HAP-1 (cell line): Measurements from ENCODE around the gene HLA-E.
"Not testable (repeated sequence)": the region's sequence is repeated elsewhere in the genome, so short reads cannot be mapped to it uniquely, and the experiment has no call there.

Experiments
- DNase-seq, 2 experiments: peaks; one replicate each; pipeline ENCODE4 v3.0.0-alpha.2; 2016 to 2020; ENCODE audit warnings: low spot score in 2 of 2
- H3K27me3 ChIP-seq: fragments of 250-450 bp; sonication (Bioruptor Pico); 2 replicates; pipeline ENCODE4 v1.5.1; 2020; ENCODE audit warnings: low read depth, mild to moderate bottlenecking, moderate library complexity
- H3K36me3 ChIP-seq: fragments of 250-450 bp; sonication (Bioruptor Pico); replicated peaks from 2 replicates; pipeline ENCODE4 v1.5.1; 2020; ENCODE audit warnings: mild to moderate bottlenecking
- H3K4me1 ChIP-seq: fragments of 250-450 bp; sonication (Bioruptor Pico); 2 replicates; pipeline ENCODE4 v1.5.1; 2020; ENCODE audit warnings: mild to moderate bottlenecking
- H3K4me3 ChIP-seq: fragments of 250-450 bp; sonication (Bioruptor Pico); 2 replicates; pipeline ENCODE4 v1.5.1; 2020; ENCODE audit warnings: mild to moderate bottlenecking, moderate library complexity
- H3K9me3 ChIP-seq: fragments of 250-450 bp; sonication (Bioruptor Pico); 2 replicates; pipeline ENCODE4 v1.5.1; 2020; ENCODE audit warnings: mild to moderate bottlenecking, moderate library complexity
- in situ Hi-C: fragments of 300-500 bp; cut with MboI; formaldehyde crosslinking; loops from 3 replicates; pipeline ENCODE4 v1.14.3; 2020; ENCODE audit warnings: low sequenced_read_pairs, inconsistent platforms, mixed read lengths

Gene HLA-E

DNA sequence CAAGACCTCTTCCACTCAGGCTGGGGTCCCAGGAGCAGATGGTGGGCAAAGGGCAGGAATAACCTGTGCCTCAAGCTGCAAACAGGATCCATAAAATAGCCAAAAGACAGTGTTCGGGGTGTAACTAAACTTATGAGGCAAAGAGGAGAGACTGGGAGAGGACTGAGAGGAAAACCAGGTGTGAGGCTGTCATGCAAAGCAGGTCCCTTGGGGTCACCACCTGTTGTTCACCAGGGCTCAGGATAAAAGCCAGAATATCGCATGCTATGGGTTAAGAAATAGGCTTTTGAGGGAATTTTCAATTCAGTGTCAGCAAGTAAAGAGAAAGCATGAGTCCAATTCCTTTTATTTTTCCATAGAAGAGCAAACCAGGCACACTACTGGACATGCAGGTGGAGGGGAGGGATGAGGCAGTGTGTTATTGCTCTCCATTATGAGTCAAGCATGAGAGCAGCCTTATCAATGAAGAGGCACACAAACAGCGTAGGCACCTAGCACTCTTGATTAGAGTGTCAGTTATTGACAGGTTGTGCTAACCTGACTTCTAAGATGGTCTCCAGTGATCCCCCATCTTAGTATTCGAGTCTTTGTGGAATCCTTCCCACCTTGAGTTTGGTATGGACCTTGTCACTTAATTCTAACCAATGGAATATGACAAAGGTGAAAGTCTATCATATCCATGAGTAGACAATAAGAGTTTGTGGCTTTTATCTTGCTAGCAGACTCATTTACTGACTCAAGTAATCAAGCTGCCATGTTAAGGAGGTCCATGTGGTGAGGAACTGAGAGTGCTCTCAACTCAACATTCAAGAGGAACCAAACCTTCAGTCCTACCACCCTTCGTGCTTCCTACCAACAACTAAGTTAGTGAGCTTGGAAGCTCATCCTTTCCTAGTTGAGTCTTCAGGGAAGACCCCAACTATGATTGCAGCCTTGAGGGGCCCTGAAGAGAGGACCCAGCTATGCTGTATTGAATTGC is 18.8 kb downstream of the HLA-E start:
- Histone ChIP-seq H3K4me1 (0 out of 2 replicates have a peak, but pooled peaks cover 2% of the 10 kb centered on the region), H3K4me3 (no peak overlapping the region), H3K9me3 (no peaks in the 10 kb centered on the region), H3K27me3 (no peaks in the 10 kb centered on the region; the same call in 1 of the 2 replicates), H3K36me3 (no peaks in the 10 kb centered on the region)
- DNase-seq: no peak
- in situ Hi-C loops: no loop called here

DNA sequence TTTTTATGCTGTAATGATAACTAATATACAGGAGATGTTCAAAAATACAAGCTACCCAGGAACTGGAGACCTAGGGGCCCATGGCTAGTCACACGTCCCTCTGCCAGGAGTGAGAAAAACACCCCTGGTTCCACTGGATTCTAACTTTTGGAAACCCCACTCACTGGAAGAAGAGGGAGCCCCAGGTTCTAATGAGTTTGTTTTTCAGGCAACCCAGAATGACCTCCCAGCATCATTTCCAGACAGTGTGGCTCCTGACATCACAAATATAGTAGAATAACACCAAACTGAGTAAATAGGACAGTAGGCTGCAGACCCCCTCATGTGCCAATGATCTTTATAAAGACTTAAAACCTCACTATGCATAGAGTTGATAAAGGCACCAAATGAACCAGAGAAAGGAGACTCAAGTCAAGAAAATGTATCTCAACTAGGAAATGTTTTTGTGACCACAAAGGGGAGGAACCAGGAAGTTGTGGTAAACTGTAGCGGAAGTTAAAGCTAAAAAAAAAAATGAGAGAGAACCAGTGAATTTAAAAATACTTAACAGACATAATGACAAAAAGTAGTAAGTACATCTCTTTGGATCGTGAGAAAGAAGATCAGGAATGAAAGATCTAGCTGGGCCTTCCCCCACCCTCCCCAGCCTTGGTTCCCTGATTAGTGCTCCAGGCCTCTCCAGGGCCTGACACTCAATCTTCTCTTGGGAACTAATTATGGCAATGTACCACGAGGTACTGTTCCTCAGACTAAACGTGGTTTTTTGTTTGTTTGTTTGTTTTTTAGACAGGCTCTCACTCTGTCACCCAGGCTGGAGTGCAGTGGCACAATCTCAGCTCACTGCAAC is 19.8 kb downstream of the HLA-E start:
- no peaks in the 10 kb centered on the region for H3K9me3 ChIP-seq
- no peak for DNase-seq
- in situ Hi-C loops: no loop called here

GRCh38 chr6:30510419-30511168 is 21.3 kb downstream of the HLA-E start:
- Histone ChIP-seq H3K27me3 (no peaks in the 10 kb centered on the region; the same call in 1 of the 2 replicates), H3K4me1 (0 out of 2 replicates have a peak, but pooled peaks cover 2% of the 10 kb centered on the region), H3K4me3 (no peak overlapping the region), H3K36me3 (no peaks in the 10 kb centered on the region), H3K9me3 (no peaks in the 10 kb centered on the region)
- no peak for DNase-seq
- in situ Hi-C loops: no loop called here

More for the DNA sequence above, 19.8 kb downstream of the HLA-E start:
- Histone ChIP-seq H3K4me1 (0 out of 2 replicates have a peak, but pooled peaks cover 2% of the 10 kb centered on the region), H3K36me3 (no peaks in the 10 kb centered on the region), H3K4me3 (no peak overlapping the region), H3K27me3 (no peaks in the 10 kb centered on the region; the same call in 1 of the 2 replicates)

DNA sequence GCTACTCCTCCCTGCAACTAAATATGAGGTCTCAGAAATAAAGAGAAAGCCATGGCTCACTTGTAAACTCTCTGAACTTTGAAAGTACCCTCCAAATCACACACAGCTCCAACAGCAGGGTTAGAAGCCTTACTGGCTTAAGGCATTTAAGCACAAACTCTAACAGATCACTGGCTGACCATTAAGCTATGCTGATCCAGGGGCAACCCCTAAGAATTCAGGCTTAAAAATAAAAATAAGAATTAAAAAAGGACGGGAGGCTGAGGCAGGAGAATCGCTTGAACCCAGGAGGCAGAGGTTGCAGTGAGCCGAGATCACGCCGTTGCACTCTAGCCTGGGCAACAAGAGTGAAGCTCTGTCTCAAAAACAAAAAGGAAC is 21.8 kb downstream of the HLA-E start:
- in situ Hi-C loops: no loop called here
- Histone ChIP-seq H3K9me3 (no peaks in the 10 kb centered on the region), H3K4me1 (0 out of 2 replicates have a peak, but pooled peaks cover 2% of the 10 kb centered on the region), H3K27me3 (no peaks in the 10 kb centered on the region; the same call in 1 of the 2 replicates), H3K4me3 (no peak overlapping the region), H3K36me3 (no peaks in the 10 kb centered on the region)
- DNase-seq: no peak

DNA sequence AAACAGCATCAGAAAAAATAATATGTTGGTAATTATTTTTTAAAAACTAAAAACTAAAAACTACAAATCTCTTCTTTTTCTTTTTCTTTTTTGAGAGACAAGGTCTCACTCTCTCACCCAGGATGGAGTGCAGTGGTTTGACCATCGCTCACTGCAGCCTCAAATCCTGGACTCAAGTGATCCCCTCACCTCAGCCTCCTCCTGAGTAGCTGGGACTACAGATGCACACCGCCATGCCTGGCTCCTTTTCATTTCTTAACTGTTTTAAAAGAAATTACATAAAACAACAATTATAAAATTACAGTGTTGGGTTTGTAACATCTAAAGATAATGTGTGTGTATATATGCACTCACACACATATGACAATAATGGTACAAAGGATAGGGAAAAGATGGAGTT is 24.1 kb downstream of the HLA-E start:
- Histone ChIP-seq H3K4me1 (0 out of 2 replicates have a peak, but pooled peaks cover 2% of the 10 kb centered on the region), H3K9me3 (no peaks in the 10 kb centered on the region), H3K4me3 (no peak overlapping the region), H3K36me3 (no peaks in the 10 kb centered on the region), H3K27me3 (no peaks in the 10 kb centered on the region)
- in situ Hi-C loops: no loop called here
- no peak for DNase-seq

GRCh38 chr6:30515106-30515505 is 25.8 kb downstream of the HLA-E start:
- Histone ChIP-seq H3K36me3 (no peaks in the 10 kb centered on the region), H3K27me3 (no peaks in the 10 kb centered on the region), H3K4me1 (0 out of 2 replicates have a peak, but pooled peaks cover 2% of the 10 kb centered on the region), H3K9me3 (no peaks in the 10 kb centered on the region), H3K4me3 (no peak overlapping the region)
- in situ Hi-C loops: no loop called here
- DNase-seq: no peak

DNA sequence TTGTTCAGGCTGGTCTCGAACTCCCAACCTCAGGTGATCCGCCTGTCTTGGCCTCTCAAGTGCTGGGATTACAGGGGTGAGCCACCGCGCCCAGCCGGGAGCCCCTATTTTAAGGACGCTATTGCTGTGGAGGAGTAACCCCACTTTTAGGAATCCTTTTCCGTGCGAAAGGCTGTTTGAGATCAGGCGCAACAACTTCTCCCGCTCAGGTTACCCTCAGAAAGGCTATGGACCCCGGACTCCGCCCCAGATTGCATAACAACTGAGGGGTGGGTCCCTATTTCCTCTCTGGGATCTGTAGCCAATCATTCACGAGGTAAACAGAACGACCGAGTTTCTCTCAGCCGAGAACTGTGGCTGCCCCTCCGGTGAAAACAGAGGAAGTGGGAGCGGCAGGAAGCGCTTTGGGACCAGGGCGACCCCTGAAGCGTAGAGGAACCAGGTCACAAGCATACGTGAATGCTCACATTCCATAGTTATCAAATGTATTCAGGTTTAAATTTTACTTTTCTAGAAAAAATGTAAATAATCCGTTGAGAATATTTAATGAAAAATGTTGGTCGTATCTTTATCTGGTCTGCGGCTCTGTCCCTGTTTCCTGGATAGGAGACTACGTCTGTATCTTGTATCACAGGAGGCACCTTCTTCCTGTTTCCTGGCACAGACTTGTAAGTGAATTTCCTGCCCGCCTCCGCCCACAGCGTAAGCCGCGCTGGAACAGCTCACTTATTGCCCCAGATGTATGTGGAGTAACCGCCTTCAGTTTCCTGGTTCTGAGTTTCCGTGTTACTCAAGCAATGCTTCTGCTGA is 26.8 kb downstream of the HLA-E start:
- Histone ChIP-seq H3K36me3 (no peaks in the 10 kb centered on the region), H3K9me3 (no peaks in the 10 kb centered on the region), H3K27me3 (no peaks in the 10 kb centered on the region), H3K4me1 (no peaks in the 10 kb centered on the region), H3K4me3 (peak overlapping the region; percentile 32)
- DNase-seq: peak; percentile 89 to 91
- in situ Hi-C loops: no loop called here

DNA sequence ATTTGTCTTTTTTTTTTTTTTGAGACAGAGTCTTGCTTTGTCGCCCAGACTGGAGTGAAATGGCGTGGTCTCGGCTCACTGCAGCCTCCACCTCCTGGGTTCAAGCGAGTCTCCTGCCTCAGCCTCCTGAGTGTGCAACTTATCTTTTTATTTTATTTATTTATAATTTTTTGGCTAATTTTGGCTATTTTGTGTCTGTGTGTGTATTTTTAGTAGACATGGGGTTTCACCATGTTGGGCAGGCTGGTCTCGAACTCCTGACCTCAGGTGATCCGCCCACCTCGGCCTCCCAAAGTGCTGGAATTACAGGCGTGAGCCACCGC is 27.4 kb downstream of the HLA-E start:
- H3K4me3 ChIP-seq: peak overlapping the region; percentile 32
- H3K27me3 ChIP-seq, in situ Hi-C loops, H3K4me1 ChIP-seq, DNase-seq, H3K36me3 ChIP-seq, H3K9me3 ChIP-seq: not testable (repeated sequence)

GRCh38 chr6:30517767-30518504 is 28.6 kb downstream of the HLA-E start:
- H3K9me3 ChIP-seq, DNase-seq, H3K27me3 ChIP-seq, H3K4me3 ChIP-seq, H3K36me3 ChIP-seq, in situ Hi-C loops, H3K4me1 ChIP-seq: not testable (repeated sequence)

DNA sequence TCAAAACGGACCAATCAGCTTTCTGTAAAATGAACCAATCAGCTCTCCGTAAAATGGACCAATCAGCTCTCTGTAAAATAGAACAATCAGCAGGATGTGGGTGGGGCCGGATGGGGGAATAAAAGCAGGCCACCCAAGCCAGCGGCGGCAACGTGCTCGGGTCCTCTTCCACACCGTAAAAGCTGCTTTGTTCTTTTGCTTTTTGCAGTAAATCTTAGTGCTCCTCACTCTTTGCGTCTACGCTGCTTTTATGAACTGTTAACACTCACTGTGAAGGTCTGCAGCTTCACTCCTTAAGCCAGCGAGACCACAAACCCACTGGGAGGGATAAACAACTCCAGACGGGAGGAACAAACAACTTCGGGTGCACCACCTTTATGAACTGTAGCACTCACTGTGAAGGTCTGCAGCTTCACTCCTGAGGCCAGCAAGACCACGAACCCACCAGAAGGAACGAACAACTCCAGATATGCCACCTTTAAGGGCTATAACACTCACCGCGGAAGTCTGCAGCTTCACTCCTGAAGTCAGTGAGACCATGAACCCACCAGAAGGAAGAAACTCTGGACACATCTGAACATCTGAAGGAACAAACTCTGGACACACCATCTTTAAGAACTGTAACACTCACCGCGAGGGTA is 29.3 kb downstream of the HLA-E start:
- in situ Hi-C loops, H3K9me3 ChIP-seq, H3K4me3 ChIP-seq, H3K36me3 ChIP-seq, H3K27me3 ChIP-seq, H3K4me1 ChIP-seq: not testable (repeated sequence)
- peak in 1 of 2 experiments; percentile 17 for DNase-seq

GRCh38 chr6:30520522-30520921 is 31.2 kb downstream of the HLA-E start:
- H3K9me3 ChIP-seq: no peaks in the 10 kb centered on the region
- peaks cover 13% of the 10 kb centered on the region for H3K27me3 ChIP-seq
- H3K4me3 ChIP-seq: no peak overlapping the region
- in situ Hi-C loops: no loop called here
- no peaks in the 10 kb centered on the region for H3K4me1 ChIP-seq
- DNase-seq: no peak
- H3K36me3 ChIP-seq: no peaks in the 10 kb centered on the region

DNA sequence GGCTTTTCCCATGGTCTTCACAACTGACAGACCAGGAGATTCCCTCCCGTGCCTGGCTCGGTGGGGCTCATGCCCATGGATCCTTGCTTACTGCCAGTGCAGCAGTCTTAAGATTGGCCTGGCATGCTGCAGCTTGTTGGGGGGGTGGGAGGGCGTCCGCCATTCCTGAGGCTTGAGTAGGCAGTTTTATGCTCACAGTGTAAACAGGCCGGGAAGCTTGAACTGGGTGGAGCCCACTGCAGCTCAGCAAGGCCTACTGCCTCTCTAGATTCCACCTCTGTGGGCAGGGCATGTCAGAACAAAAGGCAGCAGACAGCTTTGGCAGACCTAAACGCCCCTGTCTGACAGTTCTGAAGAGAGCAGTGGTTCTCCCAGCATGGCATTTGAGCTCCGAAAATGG is 31.8 kb downstream of the HLA-E start:
- H3K36me3 ChIP-seq, H3K4me1 ChIP-seq, H3K9me3 ChIP-seq, H3K4me3 ChIP-seq, DNase-seq, in situ Hi-C loops: not testable (repeated sequence)
- peaks cover 13% of the 10 kb centered on the region for H3K27me3 ChIP-seq
